ENCODE results near the gene HPSE2.

Gene HPSE2

GRCh38 chr10:98572594-98572993 lies 663.1 kb downstream of the HPSE2 start:
- TF ChIP-seq SIN3A (IDR thresholded peaks at IDR 0.05; ENCODE audit: borderline replicate concordance, insufficient read depth, low read length) (no peak), REST (IDR thresholded peaks at IDR 0.05; ENCODE audit: insufficient read depth in 1 of 2, low read depth in 2 of 2, low read length in 2 of 2) (no peak), TAF1 (IDR thresholded peaks at IDR 0.05; ENCODE audit: borderline replicate concordance, insufficient read depth, low read length) (no peak), FOXP2 (optimal IDR thresholded peaks at IDR 0.05; ENCODE audit: borderline replicate concordance, extremely low read depth, extremely low read length, insufficient read depth) (no peak), POLR2AphosphoS5 (IDR thresholded peaks at IDR 0.05; ENCODE audit: low read depth, low read length) (no peak)

GRCh38 chr10:98570834-98571233 lies 664.8 kb downstream of the HPSE2 start:
- TF ChIP-seq TAF1 (IDR thresholded peaks at IDR 0.05; ENCODE audit: borderline replicate concordance, insufficient read depth, low read length) (no peak), REST (IDR thresholded peaks at IDR 0.05; ENCODE audit: insufficient read depth in 1 of 2, low read depth in 2 of 2, low read length in 2 of 2) (no peak), POLR2AphosphoS5 (IDR thresholded peaks at IDR 0.05; ENCODE audit: low read depth, low read length) (no peak), FOXP2 (optimal IDR thresholded peaks at IDR 0.05; ENCODE audit: borderline replicate concordance, extremely low read depth, extremely low read length, insufficient read depth) (no peak), SIN3A (IDR thresholded peaks at IDR 0.05; ENCODE audit: borderline replicate concordance, insufficient read depth, low read length) (no peak)

- TF ChIP-seq FOXP2 (optimal IDR thresholded peaks at IDR 0.05; ENCODE audit: borderline replicate concordance, extremely low read depth, extremely low read length, insufficient read depth) (no peak), POLR2AphosphoS5 (IDR thresholded peaks at IDR 0.05; ENCODE audit: low read depth, low read length) (no peak), SIN3A (IDR thresholded peaks at IDR 0.05; ENCODE audit: borderline replicate concordance, insufficient read depth, low read length) (no peak), TAF1 (IDR thresholded peaks at IDR 0.05; ENCODE audit: borderline replicate concordance, insufficient read depth, low read length) (no peak), REST (IDR thresholded peaks at IDR 0.05; ENCODE audit: insufficient read depth in 1 of 2, low read depth in 2 of 2, low read length in 2 of 2) (no peak)
Observed at GRCh38 chr10:98569853-98570252, 665.8 kb downstream of the HPSE2 start.

- TF ChIP-seq FOXP2 (optimal IDR thresholded peaks at IDR 0.05; ENCODE audit: borderline replicate concordance, extremely low read depth, extremely low read length, insufficient read depth) (no peak), SIN3A (IDR thresholded peaks at IDR 0.05; ENCODE audit: borderline replicate concordance, insufficient read depth, low read length) (no peak), POLR2AphosphoS5 (IDR thresholded peaks at IDR 0.05; ENCODE audit: low read depth, low read length) (no peak), REST (IDR thresholded peaks at IDR 0.05; ENCODE audit: insufficient read depth in 1 of 2, low read depth in 2 of 2, low read length in 2 of 2) (no peak), TAF1 (IDR thresholded peaks at IDR 0.05; ENCODE audit: borderline replicate concordance, insufficient read depth, low read length) (no peak)
Observed at GRCh38 chr10:98568551-98568950, 667.1 kb downstream of the HPSE2 start.

All from PFSK-1 (cell line).